ENCODE measurements around the gene PHLDA3.
"Not testable (repeated sequence)": the region's sequence is repeated elsewhere in the genome, so short reads cannot be mapped to it uniquely, and the experiment has no call there.

PHLDA3 gene

GRCh38 chr1:201503397-201504176 is 34.6 kb upstream of the PHLDA3 start:
- DNase-seq: no peak

- DNase-seq: no peak
Measured at GRCh38 chr1:201502511-201502857, 33.5 kb upstream of the PHLDA3 start.

- peak; percentile 81 for DNase-seq
Measured at GRCh38 chr1:201501812-201502510, 33.0 kb upstream of the PHLDA3 start.

GRCh38 chr1:201501144-201501543 is 32.2 kb upstream of the PHLDA3 start:
- no peak for DNase-seq

- no peak for DNase-seq
Measured at GRCh38 chr1:201500670-201501120, 31.7 kb upstream of the PHLDA3 start.

GRCh38 chr1:201499795-201500669 is 31.0 kb upstream of the PHLDA3 start:
- DNase-seq: no peak

GRCh38 chr1:201499191-201499590 is 30.2 kb upstream of the PHLDA3 start:
- DNase-seq: no peak

GRCh38 chr1:201498621-201499020 is 29.6 kb upstream of the PHLDA3 start:
- no peak for DNase-seq

- DNase-seq: no peak
Measured at GRCh38 chr1:201497935-201498509, 29.0 kb upstream of the PHLDA3 start.

- DNase-seq: no peak
Measured at GRCh38 chr1:201496296-201496690, 27.3 kb upstream of the PHLDA3 start.

- no peak for DNase-seq
Measured at GRCh38 chr1:201495551-201496295, 26.7 kb upstream of the PHLDA3 start.

GRCh38 chr1:201493757-201494617 is 25.0 kb upstream of the PHLDA3 start:
- no peak for DNase-seq

- DNase-seq: not testable (repeated sequence)
Measured at GRCh38 chr1:201493026-201493656, 24.2 kb upstream of the PHLDA3 start.

- DNase-seq: no peak
Measured at GRCh38 chr1:201491896-201492511, 23.0 kb upstream of the PHLDA3 start.

- no peak for DNase-seq
Measured at GRCh38 chr1:201490708-201491131, 21.7 kb upstream of the PHLDA3 start.

GRCh38 chr1:201489643-201490261 is 20.8 kb upstream of the PHLDA3 start:
- no peak for DNase-seq

GRCh38 chr1:201488830-201489589 is 20.0 kb upstream of the PHLDA3 start:
- DNase-seq: no peak

GRCh38 chr1:201487742-201488141 is 18.8 kb upstream of the PHLDA3 start:
- no peak for DNase-seq

GRCh38 chr1:201486187-201486586 is 17.2 kb upstream of the PHLDA3 start:
- DNase-seq: no peak
